Large intestine (tissue), 1 donor: ENCODE results near the gene ACP6. TPM values are rescaled to one million over a fixed set of nuclear protein-coding genes. Genes with fewer than 3 reads are reported as not detected.

Experiments
- polyA plus RNA-seq: library from polyadenylated mRNA; unstranded; fragments of 120-200 nt; gene quantifications from one replicate; pipeline ENCODE4 v1.2.1, GENCODE V29; 2013

Gene ACP6
- polyA plus RNA-seq, 1 donor: 21.8 TPM

Other genes starting within 250 kb of the ACP6 start
- 37.0 TPM for gene BCL9, start 129.0 kb downstream of the ACP6 start, polyA plus RNA-seq
- gene GJA5, start 90.1 kb upstream of the ACP6 start, polyA plus RNA-seq: 5.1 TPM
- gene GJA8, start 232.3 kb upstream of the ACP6 start, polyA plus RNA-seq: not detected